HepG2 (cell line): ENCODE data around the gene NEK11. TPM values are rescaled to one million over a fixed set of nuclear protein-coding genes. Genes with fewer than 3 reads are reported as not detected.

Experiments used
- ARID3A ChIP-seq: IDR thresholded peaks from 2 replicates; pipeline ENCODE4 v1.6.1; 2012; ENCODE audit warnings: low read depth, low read length, improper control_type of control experiment
- CCAR2 ChIP-seq: fragments of 200-400 bp; formaldehyde crosslinking; optimal IDR thresholded peaks from 2 replicates; pipeline ENCODE3; 2018; ENCODE audit warnings: low read depth, mild to moderate bottlenecking, low read length, moderate library complexity
- CENPBD1 ChIP-seq: sonication (generic); formaldehyde crosslinking; IDR thresholded peaks from 2 replicates; pipeline ENCODE4 v1.8.0; 2022; ENCODE audit warnings: missing genetic modification reagents, low read depth, mild to moderate bottlenecking, borderline replicate concordance
- FOXA1 ChIP-seq, 2 experiments: fragments of 450-650 bp in 1 of 2; sonication (generic) in 1 of 2; formaldehyde crosslinking in 1 of 2; IDR thresholded peaks; 2 replicates each; pipeline versions ENCODE4 v1.4.0 to v1.6.1; 2016 to 2020; ENCODE audit warnings: missing genetic modification reagents in 1 of 2
- GFI1 ChIP-seq: sonication (generic); formaldehyde crosslinking; IDR thresholded peaks from 2 replicates; pipeline ENCODE4 v1.5.0; 2020; ENCODE audit warnings: missing genetic modification reagents, mild to moderate bottlenecking, borderline replicate concordance
- HCFC1 ChIP-seq: fragments of 150-350 bp; IDR thresholded peaks from 2 replicates; pipeline ENCODE4 v1.6.1; 2014; ENCODE audit warnings: low read depth, low read length
- HDAC1 ChIP-seq: sonication (generic); formaldehyde crosslinking; IDR thresholded peaks from 2 replicates; pipeline ENCODE4 v1.5.1; 2020; ENCODE audit warnings: mild to moderate bottlenecking, missing genetic modification reagents
- KLF13 ChIP-seq: sonication (generic); formaldehyde crosslinking; IDR thresholded peaks from 2 replicates; pipeline ENCODE4 v1.4.0; 2020; ENCODE audit warnings: mild to moderate bottlenecking, missing genetic modification reagents
- KMT2A ChIP-seq: sonication (generic); formaldehyde crosslinking; IDR thresholded peaks from 2 replicates; pipeline ENCODE4 v1.4.0; 2020; ENCODE audit warnings: missing genetic modification reagents
- KMT2B ChIP-seq: IDR thresholded peaks from 2 replicates; pipeline ENCODE4 v1.6.1; 2016; ENCODE audit warnings: missing genetic modification reagents, missing compliant biosample characterization
- LRRFIP1 ChIP-seq: sonication (generic); formaldehyde crosslinking; conservative IDR thresholded peaks from 2 replicates; pipeline ENCODE4 v1.4.0; 2020; ENCODE audit warnings: missing genetic modification reagents
- MED1 ChIP-seq: sonication (generic); formaldehyde crosslinking; IDR thresholded peaks from 2 replicates; pipeline ENCODE4 v1.4.0; 2020; ENCODE audit warnings: missing genetic modification reagents
- MEIS2 ChIP-seq: sonication (generic); formaldehyde crosslinking; IDR thresholded peaks from 2 replicates; pipeline ENCODE4 v1.9.0; 2021; ENCODE audit warnings: mild to moderate bottlenecking, missing genetic modification reagents
- NFYB ChIP-seq: sonication (generic); formaldehyde crosslinking; IDR thresholded peaks from 2 replicates; pipeline ENCODE4 v1.4.0; 2020; ENCODE audit warnings: missing genetic modification reagents
- PAWR ChIP-seq: sonication (generic); formaldehyde crosslinking; IDR thresholded peaks from 2 replicates; pipeline ENCODE4 v1.4.0; 2020; ENCODE audit warnings: missing genetic modification reagents, mild to moderate bottlenecking, borderline replicate concordance
- PLRG1 ChIP-seq: fragments of 450-650 bp; conservative IDR thresholded peaks from 2 replicates; pipeline ENCODE4 v1.6.1; 2016
- SIX1 ChIP-seq: sonication (generic); formaldehyde crosslinking; IDR thresholded peaks from 2 replicates; pipeline ENCODE4 v1.4.0; 2020; ENCODE audit warnings: missing genetic modification reagents, borderline replicate concordance
- SNAPC5 ChIP-seq: sonication (generic); formaldehyde crosslinking; IDR thresholded peaks from 2 replicates; pipeline ENCODE4 v1.8.1; 2023; ENCODE audit warnings: mild to moderate bottlenecking, missing genetic modification reagents, borderline replicate concordance
- SOX5 ChIP-seq: IDR thresholded peaks from 2 replicates; pipeline ENCODE4 v1.6.1; 2016; ENCODE audit warnings: borderline replicate concordance
- TAF1 ChIP-seq: sonication (generic); formaldehyde crosslinking; IDR thresholded peaks from 2 replicates; pipeline ENCODE4 v1.4.0; 2020; ENCODE audit warnings: missing genetic modification reagents
- ZNF446 ChIP-seq: sonication (generic); formaldehyde crosslinking; IDR thresholded peaks from 2 replicates; pipeline ENCODE4 v1.5.0; 2020; ENCODE audit warnings: mild to moderate bottlenecking, missing genetic modification reagents
- ZNF484 ChIP-seq: sonication (generic); formaldehyde crosslinking; IDR thresholded peaks from 2 replicates; pipeline ENCODE4 v1.5.1; 2020; ENCODE audit warnings: mild to moderate bottlenecking, low read depth, missing genetic modification reagents, borderline replicate concordance
- ZNF501 ChIP-seq: sonication (generic); formaldehyde crosslinking; IDR thresholded peaks from 2 replicates; pipeline ENCODE4 v1.5.1; 2020; ENCODE audit warnings: mild to moderate bottlenecking, moderate library complexity, missing genetic modification reagents
- ZNF577 ChIP-seq: sonication (generic); formaldehyde crosslinking; IDR thresholded peaks from 2 replicates; pipeline ENCODE4 v1.4.0; 2020; ENCODE audit warnings: mild to moderate bottlenecking, low read depth, missing genetic modification reagents, borderline replicate concordance
- ZNF775 ChIP-seq: sonication (generic); formaldehyde crosslinking; IDR thresholded peaks from 2 replicates; pipeline ENCODE4 v1.4.0; 2020; ENCODE audit warnings: missing genetic modification reagents, mild to moderate bottlenecking, moderate library complexity, borderline replicate concordance
- ZNF816 ChIP-seq: sonication (generic); formaldehyde crosslinking; IDR thresholded peaks from 2 replicates; pipeline ENCODE4 v1.8.0; 2022; ENCODE audit warnings: missing genetic modification reagents, mild to moderate bottlenecking, borderline replicate concordance
- polyA plus RNA-seq, 8 experiments: library from polyadenylated mRNA; depleted of rRNA in 3 of 8; stranded (reverse) in 7 of 8; unstranded in 1 of 8; fragments of >200 nt; fragmentation: Illumina TruSeq in 4 of 8; extraction: Trizol in 4 of 8; gene quantifications; 2 replicates each; pipeline versions ENCODE4 v1.2.1 to v1.2.3, GENCODE V29; 2011 to 2016; ENCODE audit warnings: low read depth in 4 of 8, missing spikeins in 1 of 8, mixed read lengths in 1 of 8; ENCODE audit not compliant: insufficient read depth in 1 of 8
- total RNA-seq, 5 experiments: library from RNA; depleted of rRNA; stranded (reverse); fragments of >200 nt; fragmentation: Illumina TruSeq; extraction: Trizol; gene quantifications; 2 replicates each; pipeline ENCODE4 v1.2.3, GENCODE V29; 2016; ENCODE audit warnings: low read depth in 1 of 5

Gene NEK11
- total and polyA plus RNA-seq, 2 of the 13 experiments (the other 11 are each of a cell fraction or from before 2014, with no cell fraction given) = 0.95 to 2.2 TPM

GRCh38 chr3:131381445-131382291 lies 355.0 kb downstream of the NEK11 start, which contains the start of gene NUDT16 (continued):
- no peak for TF ChIP-seq GFI1 (CRISPR knock-in tag)
- TF ChIP-seq ZNF446 (CRISPR knock-in tag) = no peak
- TF ChIP-seq CCAR2 = no peak
- no peak for TF ChIP-seq SOX5 (CRISPR knock-in tag)
- 0 out of 2 replicates have a peak, but pooled peaks have one; percentile 49 for TF ChIP-seq KLF13 (CRISPR knock-in tag)
- TF ChIP-seq LRRFIP1 (CRISPR knock-in tag) = no peak
- TF ChIP-seq ZNF501 (CRISPR knock-in tag) = peak; percentile 86
- TF ChIP-seq SNAPC5 = no peak
- TF ChIP-seq MED1 (CRISPR knock-in tag) = peak; percentile 64; the same call in 1 of the 2 replicates
- TF ChIP-seq ZNF577 (CRISPR knock-in tag) = no peak
- TF ChIP-seq PLRG1 = no peak
- TF ChIP-seq HCFC1 = peak; percentile 5; the same call in 1 of the 2 replicates
- TF ChIP-seq SIX1 (CRISPR knock-in tag) = no peak
- TF ChIP-seq FOXA1 (IDR thresholded peaks at IDR 0.05) = no peak
- TF ChIP-seq FOXA1 (CRISPR knock-in tag; IDR thresholded peaks at IDR 0.05) = no peak; the same call in 1 of the 2 replicates
- no peak for TF ChIP-seq ZNF484 (CRISPR knock-in tag)
- TF ChIP-seq MEIS2 (CRISPR knock-in tag) = peak; percentile 9; the same call in 1 of the 2 replicates
- no peak for TF ChIP-seq PAWR (CRISPR knock-in tag)
- TF ChIP-seq HDAC1 = peak; percentile 75
- no peak for TF ChIP-seq CENPBD1 (CRISPR knock-in tag)
- TF ChIP-seq ARID3A = no peak
- TF ChIP-seq KMT2A (CRISPR knock-in tag) = peak; percentile 71; the same call in 1 of the 2 replicates
- peak; percentile 95 for TF ChIP-seq TAF1 (CRISPR knock-in tag)
- peak; percentile 45; the same call in 1 of the 2 replicates for TF ChIP-seq KMT2B
- TF ChIP-seq NFYB = peak; percentile 94
- no peak for TF ChIP-seq ZNF775 (CRISPR knock-in tag)
- TF ChIP-seq ZNF816 = no peak
